Measurements from ENCODE around the gene ZNF814. TPM values are rescaled to one million over a fixed set of nuclear protein-coding genes. Genes with fewer than 3 reads are reported as not detected.
"Not testable (repeated sequence)": the region's sequence is repeated elsewhere in the genome, so short reads cannot be mapped to it uniquely, and the experiment has no call there.

Gene ZNF814
- 28.2 and 38.3 TPM in 2 replicates for total RNA-seq (ENCODE audit: low replicate concordance)
- long read RNA-seq, partial matches to known transcripts, result 0 of 20 reads
- long read RNA-seq, other reads (novel, unspliced or antisense), result 14 of 20 reads

GRCh38 chr19:57888560-57889231 lies at the start of gene ZNF814:
Gene ZNF814, minus strand, starts transcription at chr19:57889037. Its CDS starts 235 bp downstream, at chr19:57888802.
- Mint-ChIP-seq H3K27ac (peak within 1 kb of the TSS; percentile 85), H3K4me1 (ENCODE audit: unreplicated experiment) (peaks cover 22% of the 10 kb centered on the region), H3K9me3 (peaks cover 22% of the 10 kb centered on the region), H3K36me3 (peaks cover 51% of the 10 kb centered on the region), H3K27me3 (no peaks in the 10 kb centered on the region), H3K4me3 (peak within 1 kb of the TSS; percentile 97)
- TF ChIP-seq, protein P1, sequence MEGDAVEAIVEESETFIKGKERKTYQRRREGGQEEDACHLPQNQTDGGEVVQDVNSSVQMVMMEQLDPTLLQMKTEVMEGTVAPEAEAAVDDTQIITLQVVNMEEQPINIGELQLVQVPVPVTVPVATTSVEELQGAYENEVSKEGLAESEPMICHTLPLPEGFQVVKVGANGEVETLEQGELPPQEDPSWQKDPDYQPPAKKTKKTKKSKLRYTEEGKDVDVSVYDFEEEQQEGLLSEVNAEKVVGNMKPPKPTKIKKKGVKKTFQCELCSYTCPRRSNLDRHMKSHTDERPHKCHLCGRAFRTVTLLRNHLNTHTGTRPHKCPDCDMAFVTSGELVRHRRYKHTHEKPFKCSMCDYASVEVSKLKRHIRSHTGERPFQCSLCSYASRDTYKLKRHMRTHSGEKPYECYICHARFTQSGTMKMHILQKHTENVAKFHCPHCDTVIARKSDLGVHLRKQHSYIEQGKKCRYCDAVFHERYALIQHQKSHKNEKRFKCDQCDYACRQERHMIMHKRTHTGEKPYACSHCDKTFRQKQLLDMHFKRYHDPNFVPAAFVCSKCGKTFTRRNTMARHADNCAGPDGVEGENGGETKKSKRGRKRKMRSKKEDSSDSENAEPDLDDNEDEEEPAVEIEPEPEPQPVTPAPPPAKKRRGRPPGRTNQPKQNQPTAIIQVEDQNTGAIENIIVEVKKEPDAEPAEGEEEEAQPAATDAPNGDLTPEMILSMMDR (conservative IDR thresholded peaks at IDR 0.05), result peak; percentile 69
- DNase-seq (ENCODE audit: extremely low spot score, unreplicated experiment), result peak; percentile 90

- TF ChIP-seq, protein P1 (conservative IDR thresholded peaks at IDR 0.05), result no peak
- Mint-ChIP-seq H3K27ac (no peak overlapping the region), H3K36me3 (peaks cover 69% of the 10 kb centered on the region), H3K4me1 (ENCODE audit: unreplicated experiment) (peaks cover 11% of the 10 kb centered on the region), H3K9me3 (peaks cover 31% of the 10 kb centered on the region), H3K27me3 (no peaks in the 10 kb centered on the region), H3K4me3 (peak overlapping the region; percentile 97)
- no peak for DNase-seq (ENCODE audit: extremely low spot score, unreplicated experiment)
These were observed 46.9 kb upstream of the ZNF814 start for GRCh38 chr19:57935731-57936130.

DNA sequence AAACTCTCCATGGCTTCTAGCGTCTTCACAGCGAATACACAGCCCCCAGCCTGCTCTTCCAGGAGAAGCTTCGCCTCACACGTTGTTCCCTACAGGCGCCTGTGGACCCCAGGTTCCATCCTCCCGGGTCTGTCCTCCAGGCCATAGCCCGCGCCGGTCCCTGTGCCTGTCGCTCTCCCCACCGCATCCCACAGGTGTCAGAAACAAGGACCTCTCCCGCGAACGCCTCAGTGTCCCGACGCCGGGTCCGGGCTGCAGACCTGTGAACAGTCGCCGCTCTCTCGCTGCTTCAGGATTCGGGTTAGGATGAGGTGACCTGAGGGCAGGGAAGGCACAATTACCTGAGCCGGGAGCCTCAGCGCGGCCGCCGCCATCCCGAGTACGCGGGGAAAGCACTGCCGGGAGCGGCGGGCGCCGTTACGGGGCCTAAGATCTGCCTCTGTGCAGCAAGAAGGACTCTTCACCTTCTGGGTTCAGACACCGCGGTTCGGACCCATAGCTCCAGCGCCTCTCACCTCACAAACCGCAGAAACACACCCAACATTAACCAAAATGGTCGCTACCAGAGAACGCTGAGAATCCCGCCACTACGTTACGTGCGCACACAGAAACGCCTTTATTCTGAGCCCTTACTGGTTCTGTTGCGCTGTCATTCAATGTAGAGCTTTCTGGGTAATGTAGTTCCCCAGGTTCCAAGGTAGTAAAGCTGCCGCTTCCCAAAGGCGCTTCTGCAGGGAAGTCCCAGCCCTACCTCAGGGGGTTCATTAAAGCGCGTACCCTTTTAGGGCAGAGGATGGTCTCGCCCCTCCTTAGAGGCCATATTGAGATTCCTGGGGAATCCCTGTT lies 46.2 kb upstream of the ZNF814 start, which contains the start of gene ZNF418:
Gene ZNF418, minus strand, starts transcription at position 583 of the 846 bp plus-strand sequence. CDS start 1,580 bp downstream, outside the sequence.
- H3K9me3 Mint-ChIP-seq, result peaks cover 31% of the 10 kb centered on the region
- peak within 1 kb of the TSS; percentile 97 for H3K4me3 Mint-ChIP-seq
- H3K4me1 Mint-ChIP-seq (ENCODE audit: unreplicated experiment), result peaks cover 11% of the 10 kb centered on the region
- no peak for DNase-seq (ENCODE audit: extremely low spot score, unreplicated experiment)
- H3K36me3 Mint-ChIP-seq, result peaks cover 71% of the 10 kb centered on the region
- H3K27ac Mint-ChIP-seq, result peak within 1 kb of the TSS; percentile 89
- TF ChIP-seq, protein P1 (conservative IDR thresholded peaks at IDR 0.05), result no peak
- H3K27me3 Mint-ChIP-seq, result no peaks in the 10 kb centered on the region

DNA sequence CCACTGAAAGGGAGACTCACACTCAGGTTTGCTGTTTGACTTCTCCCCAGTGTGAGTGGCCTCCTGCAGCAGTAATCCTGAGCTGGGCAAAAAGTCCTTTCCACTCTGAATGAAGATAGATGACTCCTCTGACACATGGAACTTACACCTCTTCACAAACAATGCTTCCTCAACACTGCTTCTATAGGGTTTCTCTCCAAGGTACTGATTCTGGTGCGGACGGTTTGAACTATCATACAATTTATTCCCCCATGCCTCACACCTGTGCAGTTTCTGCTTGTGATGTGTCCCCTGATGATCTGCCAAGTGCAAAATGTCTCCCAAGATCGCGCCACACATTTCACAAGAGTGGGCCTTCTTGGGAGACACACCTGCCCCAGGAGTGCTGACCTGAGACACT lies 38.8 kb upstream of the ZNF814 start:
- peaks cover 17% of the 10 kb centered on the region for H3K9me3 Mint-ChIP-seq
- TF ChIP-seq, protein P1 (conservative IDR thresholded peaks at IDR 0.05), result no peak
- no peaks in the 10 kb centered on the region for H3K27me3 Mint-ChIP-seq
- H3K36me3 Mint-ChIP-seq, result peaks cover 71% of the 10 kb centered on the region
- no peak overlapping the region for H3K4me3 Mint-ChIP-seq
- H3K27ac Mint-ChIP-seq, result no peak overlapping the region
- DNase-seq (ENCODE audit: extremely low spot score, unreplicated experiment), result no peak
- H3K4me1 Mint-ChIP-seq (ENCODE audit: unreplicated experiment), result no peaks in the 10 kb centered on the region

- Mint-ChIP-seq H3K4me3 (peak within 1 kb of the TSS; percentile 97), H3K36me3 (peaks cover 56% of the 10 kb centered on the region), H3K4me1 (ENCODE audit: unreplicated experiment) (peaks cover 17% of the 10 kb centered on the region), H3K27ac (peak within 1 kb of the TSS; percentile 96), H3K9me3 (peaks cover 12% of the 10 kb centered on the region)
- peak; percentile 82 for DNase-seq (ENCODE audit: extremely low spot score, unreplicated experiment)
- H3K27me3 Mint-ChIP-seq, result not testable (repeated sequence)
- TF ChIP-seq, protein P1 (conservative IDR thresholded peaks at IDR 0.05), result peak; percentile 57
These were observed 27.5 kb upstream of the ZNF814 start, which contains the start of gene ZNF417 for GRCh38 chr19:57916168-57916995. Gene ZNF417, minus strand, starts transcription at chr19:57916592. Its CDS starts 181 bp downstream, at chr19:57916411.

Data from type B pancreatic cell (in vitro differentiated cells).